K562 (cell line): Measurements from ENCODE around the gene EPHA2. TPM values are rescaled to one million over a fixed set of nuclear protein-coding genes. Genes with fewer than 3 reads are reported as not detected.

ENCODE experiments used
- FOXA3 ChIP-seq, 2 experiments: fragments of 450-650 bp in 1 of 2; sonication (generic) in 1 of 2; formaldehyde crosslinking; IDR thresholded peaks in 1 of 2; conservative IDR thresholded peaks in 1 of 2; 2 replicates each; pipeline versions ENCODE4 v1.4.0 to v1.8.0; 2020 to 2022; ENCODE audit warnings: mild to moderate bottlenecking in 2 of 2, missing genetic modification reagents in 1 of 2
- KDM2B ChIP-seq: fragments of 250-450 bp; sonication (Bioruptor Pico); IDR thresholded peaks from 2 replicates; pipeline ENCODE4 v1.8.0; 2021; ENCODE audit warnings: mild to moderate bottlenecking, moderate library complexity
- L3MBTL2 ChIP-seq: fragments of 450-650 bp; IDR thresholded peaks from 2 replicates; pipeline ENCODE4 v1.6.1; 2016; ENCODE audit warnings: mild to moderate bottlenecking, moderate library complexity
- NCOA2 ChIP-seq, 2 experiments: fragments of 450-650 bp; IDR thresholded peaks; 2 replicates each; pipeline ENCODE4 v1.6.1; 2018; ENCODE audit warnings: mild to moderate bottlenecking in 2 of 2, moderate library complexity in 1 of 2; ENCODE audit not compliant: partially characterized antibody in 2 of 2
- RB1 ChIP-seq: fragments of 450-650 bp; IDR thresholded peaks from 2 replicates; pipeline ENCODE4 v1.6.1; 2017; ENCODE audit warnings: low read depth, mild to moderate bottlenecking
- RBBP5 ChIP-seq: fragments of 200-600 bp; sonication (generic); IDR thresholded peaks from 2 replicates; pipeline ENCODE4 v1.6.1; 2012; ENCODE audit warnings: borderline replicate concordance, mild to moderate bottlenecking, low read length, control low read depth, inconsistent platforms; ENCODE audit not compliant: insufficient read depth, poor library complexity, severe bottlenecking
- RFX1 ChIP-seq: fragments of 450-650 bp; IDR thresholded peaks from 2 replicates; pipeline ENCODE4 v1.6.1; 2016; ENCODE audit warnings: mild to moderate bottlenecking, moderate library complexity
- TEAD4 ChIP-seq, 2 experiments: sonication (generic) in 1 of 2; formaldehyde crosslinking in 1 of 2; IDR thresholded peaks; 2 replicates each; pipeline versions ENCODE4 v1.6.1 to v1.8.0; 2012 to 2022; ENCODE audit warnings: borderline replicate concordance in 1 of 2, inconsistent platforms in 1 of 2, low read length in 1 of 2, mild to moderate bottlenecking in 1 of 2, missing genetic modification reagents in 1 of 2
- ZNF143 ChIP-seq: sonication (generic); formaldehyde crosslinking; IDR thresholded peaks from 2 replicates; pipeline ENCODE4 v1.9.0; 2022; ENCODE audit warnings: mild to moderate bottlenecking, missing genetic modification reagents
- ZNF583 ChIP-seq: fragments of 250-450 bp; sonication (Bioruptor Pico); IDR thresholded peaks from 2 replicates; pipeline ENCODE4 v1.4.0; 2020
- polyA plus RNA-seq, 8 experiments: library from polyadenylated mRNA; depleted of rRNA in 4 of 8; stranded (reverse) in 5 of 8; unstranded in 3 of 8; fragments of >200 nt; fragmentation: Nextera tagmentation in 2 of 8; fragmentation: Illumina TruSeq in 1 of 8; extraction: Ambion mirVana in 2 of 8; extraction: Trizol in 1 of 8; gene quantifications; 2 replicates each; pipeline versions ENCODE4 v1.2.1 to v1.2.3, GENCODE V29; 2011 to 2014; ENCODE audit warnings: inconsistent platforms in 1 of 8, missing spikeins in 1 of 8
- total RNA-seq, 7 experiments: library from RNA; depleted of rRNA in 6 of 7; stranded (reverse); fragments of >200 nt in 6 of 7; fragmentation: Illumina TruSeq in 2 of 7; extraction: Trizol in 2 of 7; gene quantifications; 2 replicates each; pipeline versions ENCODE4 v1.2.1 to v1.2.3, GENCODE V29; 2011 to 2021; ENCODE audit warnings: low replicate concordance in 1 of 7
- TF ChIP-seq, protein P1 (sequence below): fragments of 250-450 bp; sonication (Bioruptor Pico); IDR thresholded peaks from 2 replicates; pipeline ENCODE4 v1.8.0; 2021; ENCODE audit warnings: mild to moderate bottlenecking, moderate library complexity
- TF ChIP-seq, protein P2 (sequence below): sonication (generic); formaldehyde crosslinking; IDR thresholded peaks from 2 replicates; pipeline ENCODE4 v1.8.0; 2022; ENCODE audit warnings: mild to moderate bottlenecking, low read depth, missing genetic modification reagents
- TF ChIP-seq, protein P3 (sequence below): sonication (generic); formaldehyde crosslinking; IDR thresholded peaks from 2 replicates; pipeline ENCODE4 v1.8.1; 2023; ENCODE audit warnings: mild to moderate bottlenecking, missing genetic modification reagents
- TF ChIP-seq, protein P4 (sequence below): fragments of 250-450 bp; sonication (Bioruptor Pico); IDR thresholded peaks from 2 replicates; pipeline ENCODE4 v1.8.0; 2021; ENCODE audit warnings: borderline replicate concordance, mild to moderate bottlenecking, moderate library complexity; ENCODE audit not compliant: poor library complexity, severe bottlenecking
- TF ChIP-seq, protein P5 (sequence below): fragments of 450-650 bp; conservative IDR thresholded peaks from 2 replicates; pipeline ENCODE4 v1.6.1; 2016; ENCODE audit warnings: missing genetic modification characterization, low read depth, mild to moderate bottlenecking, missing compliant biosample characterization, moderate library complexity
- TF ChIP-seq, protein P6 (sequence below): fragments of 450-650 bp; IDR thresholded peaks from 2 replicates; pipeline ENCODE4 v1.6.1; 2016; ENCODE audit warnings: borderline replicate concordance

EPHA2 gene
- total and polyA plus RNA-seq, 9 of the 15 experiments (the other 6 are each of a cell fraction or from before 2014, with no cell fraction given): 0.04 to 0.40 (median 0.07) TPM; not detected in 4

DNA sequence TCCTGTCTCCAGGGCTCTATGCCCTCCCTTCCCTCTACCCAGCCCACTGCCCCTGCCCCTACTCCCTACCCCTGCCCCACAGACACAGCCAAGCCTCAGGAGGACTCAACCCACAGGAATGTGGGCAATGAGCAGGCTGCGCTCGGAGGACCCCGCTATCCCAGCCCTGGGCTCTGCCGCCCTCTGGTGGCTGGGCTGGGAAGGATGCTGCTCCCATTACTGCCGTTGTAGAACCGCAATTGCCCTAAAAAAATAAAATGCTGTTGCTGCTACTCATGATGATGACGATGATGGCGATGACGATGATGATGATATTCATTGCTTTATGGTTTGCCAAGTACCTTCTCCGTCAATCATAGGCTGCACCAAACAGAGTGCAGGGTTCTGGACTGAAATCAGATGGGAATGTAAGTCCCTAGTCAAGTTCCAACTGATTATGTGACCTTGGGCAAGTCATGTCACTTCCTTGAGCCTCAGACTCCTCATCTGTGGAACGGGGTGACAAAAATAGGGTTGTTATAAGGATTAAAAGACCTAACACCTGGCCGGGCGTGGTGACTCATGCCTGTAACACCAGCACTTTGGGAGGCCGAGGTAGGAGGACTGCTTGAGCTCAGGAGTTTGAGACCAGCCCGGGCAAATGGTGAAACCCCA lies 32.0 kb upstream of the EPHA2 start (continued):
- TF ChIP-seq, protein P1, sequence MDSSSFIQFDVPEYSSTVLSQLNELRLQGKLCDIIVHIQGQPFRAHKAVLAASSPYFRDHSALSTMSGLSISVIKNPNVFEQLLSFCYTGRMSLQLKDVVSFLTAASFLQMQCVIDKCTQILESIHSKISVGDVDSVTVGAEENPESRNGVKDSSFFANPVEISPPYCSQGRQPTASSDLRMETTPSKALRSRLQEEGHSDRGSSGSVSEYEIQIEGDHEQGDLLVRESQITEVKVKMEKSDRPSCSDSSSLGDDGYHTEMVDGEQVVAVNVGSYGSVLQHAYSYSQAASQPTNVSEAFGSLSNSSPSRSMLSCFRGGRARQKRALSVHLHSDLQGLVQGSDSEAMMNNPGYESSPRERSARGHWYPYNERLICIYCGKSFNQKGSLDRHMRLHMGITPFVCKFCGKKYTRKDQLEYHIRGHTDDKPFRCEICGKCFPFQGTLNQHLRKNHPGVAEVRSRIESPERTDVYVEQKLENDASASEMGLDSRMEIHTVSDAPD (CRISPR knock-in tag): no peak
- TF ChIP-seq ZNF583 (CRISPR knock-in tag) (no peak), ZNF143 (CRISPR knock-in tag) (no peak), RFX1 (no peak), RBBP5 (no peak), RB1 (peak; percentile 87), KDM2B (0 out of 2 replicates have a peak, but pooled peaks have one; percentile 38), L3MBTL2 (0 out of 2 replicates have a peak, but pooled peaks have one; percentile 20), TEAD4 (IDR thresholded peaks at IDR 0.05; ENCODE audit: low read length) (peak; percentile 73), TEAD4 (CRISPR knock-in tag; IDR thresholded peaks at IDR 0.05; ENCODE audit: borderline replicate concordance) (no peak), NCOA2 (IDR thresholded peaks at IDR 0.05; ENCODE audit: partially characterized antibody in 2 of 2) (no peak), FOXA3 (CRISPR knock-in tag; conservative IDR thresholded peaks at IDR 0.05 in 1 of 2, IDR thresholded peaks at IDR 0.05 in 1 of 2) (no peak)
- TF ChIP-seq, protein P2, sequence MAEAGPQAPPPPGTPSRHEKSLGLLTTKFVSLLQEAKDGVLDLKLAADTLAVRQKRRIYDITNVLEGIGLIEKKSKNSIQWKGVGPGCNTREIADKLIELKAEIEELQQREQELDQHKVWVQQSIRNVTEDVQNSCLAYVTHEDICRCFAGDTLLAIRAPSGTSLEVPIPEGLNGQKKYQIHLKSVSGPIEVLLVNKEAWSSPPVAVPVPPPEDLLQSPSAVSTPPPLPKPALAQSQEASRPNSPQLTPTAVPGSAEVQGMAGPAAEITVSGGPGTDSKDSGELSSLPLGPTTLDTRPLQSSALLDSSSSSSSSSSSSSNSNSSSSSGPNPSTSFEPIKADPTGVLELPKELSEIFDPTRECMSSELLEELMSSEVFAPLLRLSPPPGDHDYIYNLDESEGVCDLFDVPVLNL (CRISPR knock-in tag): peak; percentile 45; the same call in 1 of the 2 replicates
- TF ChIP-seq, protein P3, sequence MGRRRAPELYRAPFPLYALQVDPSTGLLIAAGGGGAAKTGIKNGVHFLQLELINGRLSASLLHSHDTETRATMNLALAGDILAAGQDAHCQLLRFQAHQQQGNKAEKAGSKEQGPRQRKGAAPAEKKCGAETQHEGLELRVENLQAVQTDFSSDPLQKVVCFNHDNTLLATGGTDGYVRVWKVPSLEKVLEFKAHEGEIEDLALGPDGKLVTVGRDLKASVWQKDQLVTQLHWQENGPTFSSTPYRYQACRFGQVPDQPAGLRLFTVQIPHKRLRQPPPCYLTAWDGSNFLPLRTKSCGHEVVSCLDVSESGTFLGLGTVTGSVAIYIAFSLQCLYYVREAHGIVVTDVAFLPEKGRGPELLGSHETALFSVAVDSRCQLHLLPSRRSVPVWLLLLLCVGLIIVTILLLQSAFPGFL (CRISPR knock-in tag): no peak
- TF ChIP-seq, protein P4, sequence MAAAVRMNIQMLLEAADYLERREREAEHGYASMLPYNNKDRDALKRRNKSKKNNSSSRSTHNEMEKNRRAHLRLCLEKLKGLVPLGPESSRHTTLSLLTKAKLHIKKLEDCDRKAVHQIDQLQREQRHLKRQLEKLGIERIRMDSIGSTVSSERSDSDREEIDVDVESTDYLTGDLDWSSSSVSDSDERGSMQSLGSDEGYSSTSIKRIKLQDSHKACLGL: no peak
- TF ChIP-seq, protein P5, sequence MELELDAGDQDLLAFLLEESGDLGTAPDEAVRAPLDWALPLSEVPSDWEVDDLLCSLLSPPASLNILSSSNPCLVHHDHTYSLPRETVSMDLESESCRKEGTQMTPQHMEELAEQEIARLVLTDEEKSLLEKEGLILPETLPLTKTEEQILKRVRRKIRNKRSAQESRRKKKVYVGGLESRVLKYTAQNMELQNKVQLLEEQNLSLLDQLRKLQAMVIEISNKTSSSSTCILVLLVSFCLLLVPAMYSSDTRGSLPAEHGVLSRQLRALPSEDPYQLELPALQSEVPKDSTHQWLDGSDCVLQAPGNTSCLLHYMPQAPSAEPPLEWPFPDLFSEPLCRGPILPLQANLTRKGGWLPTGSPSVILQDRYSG (tag): no peak
- TF ChIP-seq, protein P6, sequence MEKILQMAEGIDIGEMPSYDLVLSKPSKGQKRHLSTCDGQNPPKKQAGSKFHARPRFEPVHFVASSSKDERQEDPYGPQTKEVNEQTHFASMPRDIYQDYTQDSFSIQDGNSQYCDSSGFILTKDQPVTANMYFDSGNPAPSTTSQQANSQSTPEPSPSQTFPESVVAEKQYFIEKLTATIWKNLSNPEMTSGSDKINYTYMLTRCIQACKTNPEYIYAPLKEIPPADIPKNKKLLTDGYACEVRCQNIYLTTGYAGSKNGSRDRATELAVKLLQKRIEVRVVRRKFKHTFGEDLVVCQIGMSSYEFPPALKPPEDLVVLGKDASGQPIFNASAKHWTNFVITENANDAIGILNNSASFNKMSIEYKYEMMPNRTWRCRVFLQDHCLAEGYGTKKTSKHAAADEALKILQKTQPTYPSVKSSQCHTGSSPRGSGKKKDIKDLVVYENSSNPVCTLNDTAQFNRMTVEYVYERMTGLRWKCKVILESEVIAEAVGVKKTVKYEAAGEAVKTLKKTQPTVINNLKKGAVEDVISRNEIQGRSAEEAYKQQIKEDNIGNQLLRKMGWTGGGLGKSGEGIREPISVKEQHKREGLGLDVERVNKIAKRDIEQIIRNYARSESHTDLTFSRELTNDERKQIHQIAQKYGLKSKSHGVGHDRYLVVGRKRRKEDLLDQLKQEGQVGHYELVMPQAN: no peak
